ENCODE measurements around the gene QTRT2.

DNA sequence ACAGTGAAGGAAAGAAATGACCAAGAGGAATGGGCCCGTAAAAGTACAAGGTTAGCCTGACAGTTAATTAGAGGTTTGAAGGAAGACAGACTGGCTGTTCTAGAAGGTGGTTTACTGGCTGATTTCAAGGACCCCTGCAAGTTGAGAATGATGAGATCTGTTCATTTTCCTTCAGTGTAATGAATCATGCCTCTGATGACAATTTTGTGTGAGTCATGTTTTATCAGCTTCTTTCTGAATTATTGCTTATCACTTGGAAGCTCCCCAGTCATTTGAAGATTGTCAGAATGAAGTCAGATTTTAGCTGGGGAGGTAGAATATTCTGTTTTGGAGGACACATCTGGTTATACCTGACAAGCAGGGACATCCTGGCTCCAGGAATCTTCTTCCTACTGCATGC, 71.7 kb downstream of the QTRT2 start:
- TF ChIP-seq ZBED1 (IDR thresholded peaks at IDR 0.05; ENCODE audit: borderline replicate concordance): no peak
- no peak for TF ChIP-seq SP1 (IDR thresholded peaks at IDR 0.05; ENCODE audit: low read depth, low read length)
- no peak for TF ChIP-seq HCFC1 (IDR thresholded peaks at IDR 0.05; ENCODE audit: low read length)
- TF ChIP-seq POLR2AphosphoS5 (IDR thresholded peaks at IDR 0.05; ENCODE audit: low read length): no peak

Data from GM12878 (cell line).